HuH-7.5 (cell line): ENCODE results near the gene SLC22A5.
"Not testable (repeated sequence)": the region's sequence is repeated elsewhere in the genome, so short reads cannot be mapped to it uniquely, and the experiment has no call there.

Experiments used
- DNase-seq: peaks from one replicate; pipeline ENCODE4 v3.0.0; 2011; ENCODE audit warnings: low spot score

The SLC22A5 gene

GRCh38 chr5:132413567-132413966, 44.1 kb downstream of the SLC22A5 start:
- no peak for DNase-seq

DNA sequence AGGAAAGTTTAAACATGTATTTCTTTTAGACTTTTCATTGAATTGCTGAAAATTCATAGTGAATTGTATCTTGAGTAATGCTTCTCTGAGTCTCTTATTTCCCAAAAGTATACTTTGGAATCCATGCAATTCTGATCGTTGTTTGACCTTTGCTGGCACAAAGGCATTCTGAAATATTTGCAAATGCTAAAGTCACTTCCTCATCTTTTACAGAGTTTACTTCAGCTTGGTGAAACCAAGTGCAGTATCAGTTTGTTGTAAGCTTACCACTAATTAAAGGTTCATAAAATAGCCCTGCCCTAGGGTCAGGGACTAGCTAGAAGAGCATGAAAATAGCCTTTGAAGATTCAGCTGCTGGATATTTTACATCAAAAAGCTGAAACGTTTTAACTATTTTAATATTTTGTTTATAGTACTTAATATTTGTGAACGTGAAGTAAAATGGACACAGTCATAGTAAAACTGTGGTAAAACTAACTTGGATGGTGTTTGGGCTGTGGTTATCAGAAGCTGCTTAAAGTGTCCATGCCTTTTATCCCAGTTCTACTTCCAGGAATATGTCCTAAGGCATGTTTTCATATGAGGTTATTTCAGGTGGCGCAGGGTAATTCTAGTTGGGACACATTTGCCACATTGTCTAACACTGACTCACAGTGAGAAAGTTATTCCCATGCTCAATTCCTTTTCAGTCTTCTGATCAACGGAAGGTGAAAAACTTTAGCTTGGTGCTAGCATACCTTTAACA, 45.3 kb downstream of the SLC22A5 start:
- no peak for DNase-seq

- DNase-seq = not testable (repeated sequence)
Observed at GRCh38 chr5:132415516-132415915, 46.0 kb downstream of the SLC22A5 start.

GRCh38 chr5:132416306-132417009, 46.9 kb downstream of the SLC22A5 start:
- DNase-seq = no peak

DNA sequence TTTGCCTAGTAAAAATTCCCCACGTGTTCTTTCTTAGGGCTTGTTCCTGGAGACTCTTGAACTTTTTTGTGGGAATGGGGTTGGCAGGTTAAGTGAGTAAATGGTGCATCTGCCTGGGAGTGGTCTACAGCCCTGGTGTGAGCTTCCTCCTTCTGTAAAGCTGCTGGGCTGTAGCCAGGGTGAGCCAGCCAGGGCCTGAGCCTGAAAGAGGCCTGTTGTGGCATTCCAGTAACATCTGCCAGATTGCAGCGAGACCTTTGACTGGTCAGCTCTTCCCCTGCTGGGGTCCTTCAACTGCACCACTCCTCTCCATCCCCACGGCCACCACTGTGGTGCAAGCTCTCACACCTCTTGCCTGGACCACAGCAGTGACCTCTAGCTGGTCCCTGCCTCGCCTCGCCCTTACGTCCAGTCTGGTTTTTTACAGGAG, 47.5 kb downstream of the SLC22A5 start:
- DNase-seq = no peak

DNA sequence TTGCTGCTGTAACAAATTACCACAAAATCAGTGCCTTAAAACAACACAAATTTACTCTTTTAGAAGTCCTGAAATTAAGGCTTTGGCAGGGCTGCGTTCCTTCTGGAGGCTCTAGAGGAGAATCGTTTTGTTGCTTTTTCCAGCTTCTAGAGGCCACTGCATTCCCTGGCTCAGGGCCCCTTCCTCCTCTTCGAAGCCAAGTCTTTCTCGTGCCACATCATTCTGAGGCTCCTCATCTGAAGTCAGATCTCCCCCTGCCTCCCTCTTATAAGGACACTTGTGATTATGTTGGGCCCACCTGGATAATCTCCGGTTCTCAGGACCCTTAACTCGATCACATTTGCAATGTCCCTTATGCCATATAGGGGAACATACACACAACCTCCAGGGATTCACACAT, 48.0 kb downstream of the SLC22A5 start:
- DNase-seq = no peak

DNA sequence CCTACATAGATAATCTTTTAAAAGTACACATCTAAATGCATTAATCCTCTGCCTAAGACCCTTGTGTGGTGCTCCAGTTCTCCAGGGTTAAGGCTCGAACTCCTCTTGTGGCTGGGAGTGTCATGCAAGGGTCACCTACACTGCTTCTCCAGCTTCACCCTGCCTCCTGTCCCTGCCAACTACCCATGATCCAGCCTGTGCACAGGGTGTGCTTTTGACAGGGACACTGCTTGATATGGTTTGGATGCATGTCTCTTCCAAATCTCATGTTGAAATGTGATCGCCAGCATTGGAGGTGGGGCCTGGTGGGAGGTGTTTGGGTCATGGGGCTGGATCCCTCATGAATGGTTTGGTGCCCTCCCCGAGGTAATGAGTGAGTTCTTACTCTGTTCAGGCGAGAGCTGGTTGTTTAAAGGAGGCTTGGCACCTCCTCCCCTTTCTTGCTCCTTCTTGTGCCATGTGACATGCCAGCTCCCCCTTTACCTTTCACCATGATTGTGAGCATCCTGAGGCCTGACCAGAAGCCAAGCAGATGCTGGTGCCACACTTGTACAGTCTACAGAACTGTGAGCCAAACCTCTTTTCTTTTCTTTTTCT, 48.5 kb downstream of the SLC22A5 start:
- no peak for DNase-seq

DNA sequence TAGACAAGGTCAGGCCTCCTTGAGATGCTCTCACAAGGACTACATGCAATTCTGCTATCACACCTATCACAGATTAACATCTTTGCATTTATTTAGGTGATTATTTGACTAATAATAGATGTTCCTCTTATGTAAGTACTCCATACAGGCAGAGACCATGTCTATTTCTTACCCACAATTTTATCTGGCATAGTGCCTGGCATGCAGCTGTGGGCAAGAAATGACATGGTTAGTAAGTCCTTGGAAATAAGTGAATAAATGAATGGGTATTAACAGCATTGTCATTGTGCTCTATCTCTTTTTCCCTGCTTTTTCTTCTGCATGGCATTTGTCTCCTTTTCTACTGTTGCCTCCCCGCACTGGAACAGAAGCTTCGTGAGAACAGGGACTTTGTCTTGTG, 49.4 kb downstream of the SLC22A5 start:
- DNase-seq = no peak

- peak; percentile 69 for DNase-seq
Observed at GRCh38 chr5:132419502-132420468, 50.3 kb downstream of the SLC22A5 start.

DNA sequence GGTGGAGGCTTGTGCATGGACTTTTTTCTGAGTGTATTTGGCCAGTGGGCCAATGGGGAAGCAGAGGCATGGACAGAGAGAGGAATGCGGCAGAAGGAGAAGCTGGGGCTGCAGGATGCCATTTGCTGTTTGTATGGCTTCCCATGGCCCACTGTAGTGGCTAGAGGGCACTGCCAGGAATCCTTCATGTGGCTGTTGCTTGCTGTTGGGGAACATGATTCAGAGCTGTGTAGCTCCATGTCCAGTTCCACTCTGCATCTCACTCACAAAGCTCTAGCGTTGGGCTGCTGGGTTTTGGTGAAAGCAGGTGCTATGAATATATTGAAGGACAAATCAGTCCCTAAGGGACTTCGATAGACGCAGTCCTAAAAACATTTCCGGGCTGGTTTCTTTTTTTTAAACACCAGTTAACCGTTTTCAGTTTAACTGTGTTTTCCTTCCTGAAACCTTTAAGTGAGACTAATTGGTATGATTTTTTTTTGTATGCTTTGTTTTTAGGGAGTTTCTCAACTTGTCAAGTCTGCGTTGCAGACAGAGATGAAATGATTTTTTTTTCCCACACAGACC, 51.3 kb downstream of the SLC22A5 start:
- no peak for DNase-seq

- DNase-seq = no peak
Observed at GRCh38 chr5:132421462-132421861, 52.0 kb downstream of the SLC22A5 start.

DNA sequence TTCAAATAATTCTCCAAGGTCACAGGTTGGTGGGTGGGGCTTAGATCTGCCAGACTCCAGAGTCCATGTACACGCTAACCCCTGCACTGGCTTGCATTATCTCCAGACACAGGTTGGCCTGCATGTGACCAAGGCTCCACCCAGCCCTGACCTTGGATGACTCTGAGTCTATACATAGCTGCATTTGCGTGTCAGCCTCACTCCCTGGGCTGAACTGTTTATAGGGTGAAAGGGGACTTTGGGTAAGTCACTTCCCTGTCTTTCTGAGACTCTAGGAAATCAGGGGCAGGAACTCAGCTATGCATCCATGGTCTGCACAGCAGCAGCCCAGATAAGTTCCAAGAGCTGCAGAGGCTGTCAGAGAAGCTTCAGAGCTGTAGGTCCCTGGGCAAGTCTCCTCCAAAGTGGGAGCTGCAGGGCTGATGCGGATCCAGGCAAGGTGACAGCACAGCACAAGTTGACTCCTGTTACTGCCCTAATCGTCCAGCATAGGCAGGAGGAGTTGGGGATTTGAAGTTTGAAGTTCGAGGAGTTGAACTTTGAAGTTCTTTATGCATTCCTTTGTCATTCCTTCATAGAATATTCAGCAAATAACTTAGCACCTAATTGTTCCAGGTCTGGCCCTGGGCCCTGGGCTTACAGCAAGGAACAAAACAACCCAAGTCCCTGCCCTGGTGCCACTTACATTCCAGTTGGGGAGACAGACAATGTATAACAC, 53.4 kb downstream of the SLC22A5 start:
- peak; percentile 69 for DNase-seq

- no peak for DNase-seq
Observed at GRCh38 chr5:132423438-132423898, 54.0 kb downstream of the SLC22A5 start.

GRCh38 chr5:132424167-132424880, 54.8 kb downstream of the SLC22A5 start:
- no peak for DNase-seq

- DNase-seq = no peak
Observed at GRCh38 chr5:132425009-132425937, 55.8 kb downstream of the SLC22A5 start.

- DNase-seq = no peak
Observed at GRCh38 chr5:132425975-132426524, 56.5 kb downstream of the SLC22A5 start.

- peak; percentile 35 for DNase-seq
Observed at GRCh38 chr5:132426525-132427138, 57.1 kb downstream of the SLC22A5 start.
